Aorta (tissue), 5 donors: ENCODE results near the gene RAMP3. TPM values are rescaled to one million over a fixed set of nuclear protein-coding genes. Genes with fewer than 3 reads are reported as not detected.
"Not testable (repeated sequence)": the region's sequence is repeated elsewhere in the genome, so short reads cannot be mapped to it uniquely, and the experiment has no call there.

Experiments
- ATAC-seq: fragments of 200-7000 bp; cut with Tn5 transposase; one replicate; pipeline ENCODE4 v1.9.1; 2022; ENCODE audit warnings: moderate library complexity; ENCODE audit not compliant: low FRiP score
- DNase-seq, 2 donors: peaks; one replicate each; pipeline ENCODE4 v3.0.0-alpha.2; 2020
- H3K27ac ChIP-seq, 2 donors: one replicate each; pipeline ENCODE4 v1.5.1; 2013; ENCODE audit warnings: low read length in 2 of 2, mild to moderate bottlenecking in 2 of 2, moderate library complexity in 2 of 2, control low read depth in 1 of 2, inconsistent platforms in 1 of 2, low read depth in 1 of 2
- H3K27me3 ChIP-seq, 2 donors: one replicate each; pipeline ENCODE4 v1.6.1; 2013; ENCODE audit warnings: control low read depth in 1 of 2, low read length in 1 of 2, mild to moderate bottlenecking in 1 of 2, moderate library complexity in 1 of 2; ENCODE audit not compliant: insufficient read depth in 2 of 2, control insufficient read depth in 1 of 2
- H3K36me3 ChIP-seq, 2 donors: one replicate each; pipeline ENCODE4 v1.6.1; 2013; ENCODE audit warnings: control low read depth in 1 of 2, low read length in 1 of 2, mild to moderate bottlenecking in 1 of 2; ENCODE audit not compliant: insufficient read depth in 2 of 2, control insufficient read depth in 1 of 2
- H3K4me1 ChIP-seq, 2 donors: one replicate each; pipeline ENCODE4 v1.6.1; 2013; ENCODE audit warnings: low read length in 2 of 2, control low read depth in 1 of 2, mild to moderate bottlenecking in 1 of 2, moderate library complexity in 1 of 2; ENCODE audit not compliant: insufficient read depth in 2 of 2, control insufficient read depth in 1 of 2
- H3K4me3 ChIP-seq, 2 donors: one replicate each; pipeline ENCODE4 v1.5.1; 2013; ENCODE audit warnings: low read length in 2 of 2, control low read depth in 1 of 2, mild to moderate bottlenecking in 1 of 2
- H3K9me3 ChIP-seq: one replicate; pipeline ENCODE4 v1.6.1; 2013; ENCODE audit warnings: mild to moderate bottlenecking, low read length; ENCODE audit not compliant: control insufficient read depth
- WGBS, 2 donors: extraction: QIAGEN DNeasy Blood & Tissue Kit; methylation state at CpG; one replicate each; pipeline ENCODE4 v1.1.7; 2013; 5-methylcytosine and 5-hydroxymethylcytosine counted together
- intact Hi-C, 2 donors: fragments of 100-400 bp; cut with DNase I; formaldehyde crosslinking; loops; one replicate each; pipeline versions ENCODE4 v1.14.2 to v1.15.0; 2022
- polyA plus RNA-seq, 2 donors: library from polyadenylated mRNA; stranded (reverse); fragments of 200-250 nt; gene quantifications; one replicate each; pipeline ENCODE4 v1.2.3, GENCODE V29; 2013
- total RNA-seq, 2 donors: library from RNA; stranded (reverse); fragmentation: NEBNext Ultra II Directional; extraction: Animal tissue kit (Norgen Biotek cat#: 25700); gene quantifications; one replicate each; pipeline ENCODE4 v1.2.1, GENCODE V29; 2021
- donor health status: healthy with polysubstance abuse.
- donor health status: Bipolar disorder and iron deficiency.
- donor health status: DM: no; HTN: no; CAD: no.
- donor health status: DM: no; HTN: no; CAD: no.
- donor health status: DM: yes; HTN: yes; CAD: no.

RAMP3 gene
- total and polyA plus RNA-seq, 4 donors, result 5.0 to 78.0 (median 28.9) TPM

DNA sequence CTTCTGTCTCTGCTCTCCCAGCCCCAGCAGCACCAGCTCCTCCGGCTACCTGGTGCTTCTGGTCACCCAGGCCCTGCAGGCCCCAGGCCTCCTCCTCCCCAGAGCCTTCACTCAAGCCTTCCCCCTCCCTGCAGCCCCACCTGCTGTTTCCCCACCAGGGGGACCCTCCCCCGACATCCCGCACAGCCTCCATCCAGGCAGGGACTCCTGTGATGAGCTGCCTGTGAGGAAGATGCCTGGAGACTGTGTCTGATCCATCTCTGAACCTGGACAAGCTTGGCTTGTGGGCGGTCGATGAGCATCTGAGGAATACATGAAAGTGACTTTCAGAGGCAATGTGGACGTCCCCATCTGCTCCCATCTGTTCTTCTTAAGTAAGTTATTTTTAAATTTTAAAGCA is 45.0 kb downstream of the RAMP3 start:
- no peak for ATAC-seq
- Histone ChIP-seq H3K4me1 (no peaks in the 10 kb centered on the region), H3K36me3 (no peaks in the 10 kb centered on the region), H3K27me3 (no peaks in the 10 kb centered on the region), H3K4me3 (no peak overlapping the region), H3K9me3 (no peaks in the 10 kb centered on the region), H3K27ac (no peak overlapping the region)
- WGBS, 2 donors, result 81 to 86% methylated on average over 6 of the region's 6 CpGs
- intact Hi-C loops, result no loop called here
- DNase-seq, result no peak

DNA sequence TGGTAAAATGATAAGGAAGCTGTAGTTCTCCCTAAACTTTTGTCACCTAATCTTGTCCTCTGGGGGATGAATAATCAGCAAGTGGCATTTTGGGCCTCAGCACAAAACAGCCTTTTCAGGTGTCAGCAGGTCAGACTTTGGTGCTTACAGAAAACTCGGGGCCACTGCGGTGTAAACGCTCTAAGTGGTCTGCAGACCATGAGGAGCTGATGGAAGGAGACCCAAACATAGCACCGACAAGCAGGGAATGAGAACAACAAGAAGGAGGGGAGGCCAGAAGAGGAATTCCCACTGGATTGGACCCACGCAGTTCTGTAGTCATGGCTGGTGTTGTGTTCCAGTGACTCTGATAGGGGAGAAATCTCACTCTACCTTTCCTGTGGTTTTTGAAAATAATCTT is 45.4 kb downstream of the RAMP3 start:
- Histone ChIP-seq H3K27me3 (no peaks in the 10 kb centered on the region), H3K27ac (no peak overlapping the region), H3K4me3 (no peak overlapping the region), H3K4me1 (no peaks in the 10 kb centered on the region), H3K36me3 (no peaks in the 10 kb centered on the region), H3K9me3 (no peaks in the 10 kb centered on the region)
- 85 to 88% methylated on average over 5 of the region's 5 CpGs for WGBS, 2 donors
- ATAC-seq, result peak; percentile 4
- intact Hi-C loops, result no loop called here
- no peak for DNase-seq

- WGBS, 2 donors, result 89 to 95% methylated on average over 7 of the region's 7 CpGs
- Histone ChIP-seq H3K4me3 (no peak overlapping the region), H3K27me3 (no peaks in the 10 kb centered on the region), H3K4me1 (no peaks in the 10 kb centered on the region), H3K27ac (no peak overlapping the region), H3K9me3 (no peaks in the 10 kb centered on the region), H3K36me3 (no peaks in the 10 kb centered on the region)
- DNase-seq, result no peak
- peak; percentile 12 for ATAC-seq
- intact Hi-C loops, result no loop called here
Measured at GRCh38 chr7:45203459-45203858, 45.9 kb downstream of the RAMP3 start.

DNA sequence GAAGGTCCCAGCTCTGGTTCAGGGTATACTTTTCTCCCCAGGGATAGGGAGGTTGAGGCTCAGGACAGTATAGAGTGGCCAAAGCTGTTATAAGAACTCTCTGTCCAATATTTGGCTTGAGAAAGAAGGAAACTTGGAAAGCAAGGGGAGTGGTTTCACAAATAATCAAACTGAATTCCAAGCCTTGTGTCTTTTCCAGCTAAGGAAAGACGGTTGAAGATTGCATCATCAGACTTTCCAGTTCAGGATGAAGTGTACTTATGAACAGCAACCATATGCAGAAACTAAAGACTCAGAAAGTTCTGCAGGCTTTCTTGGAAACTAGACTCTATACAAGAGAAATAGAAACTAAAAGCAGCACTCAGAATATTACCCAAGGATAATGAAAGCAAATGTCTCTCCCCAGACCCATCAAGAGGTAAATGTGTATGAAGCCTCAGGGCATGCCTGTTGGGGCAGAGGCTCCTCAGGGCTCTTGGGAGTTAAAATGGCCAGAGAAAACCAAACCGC is 46.4 kb downstream of the RAMP3 start:
- Histone ChIP-seq H3K4me3 (no peak overlapping the region), H3K4me1 (no peaks in the 10 kb centered on the region), H3K36me3 (no peaks in the 10 kb centered on the region), H3K27me3 (no peaks in the 10 kb centered on the region), H3K27ac (no peak overlapping the region), H3K9me3 (no peaks in the 10 kb centered on the region)
- ATAC-seq, result peak; percentile 51
- no peak for DNase-seq
- 23 to 30% methylated on average over 2 of the region's 2 CpGs for WGBS, 2 donors
- intact Hi-C loops, result no loop called here

DNA sequence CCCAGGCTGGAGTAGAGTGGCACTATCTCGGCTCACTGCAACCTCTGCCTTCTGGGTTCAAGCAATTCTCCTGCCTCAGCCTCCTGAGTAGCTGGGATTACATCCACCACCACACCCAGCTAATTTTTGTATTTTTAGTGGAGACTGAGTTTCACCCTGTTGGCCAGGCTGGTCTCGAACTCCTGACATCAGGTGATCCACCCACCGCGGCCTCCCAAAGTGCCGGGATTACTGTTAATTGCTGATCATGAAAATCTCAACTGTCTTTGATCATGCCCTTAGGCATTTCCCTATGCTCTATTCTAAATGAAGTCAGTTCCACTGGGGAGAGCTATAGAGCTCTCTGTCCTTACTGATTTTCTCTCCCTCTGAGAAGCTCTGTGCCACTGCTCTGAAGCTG is 48.7 kb downstream of the RAMP3 start:
- H3K4me3 ChIP-seq, H3K27me3 ChIP-seq, DNase-seq, H3K27ac ChIP-seq, H3K9me3 ChIP-seq, H3K4me1 ChIP-seq, ATAC-seq, H3K36me3 ChIP-seq, intact Hi-C loops: not testable (repeated sequence)
- WGBS, 2 donors, result 91 to 95% methylated on average over 5 of the region's 5 CpGs

DNA sequence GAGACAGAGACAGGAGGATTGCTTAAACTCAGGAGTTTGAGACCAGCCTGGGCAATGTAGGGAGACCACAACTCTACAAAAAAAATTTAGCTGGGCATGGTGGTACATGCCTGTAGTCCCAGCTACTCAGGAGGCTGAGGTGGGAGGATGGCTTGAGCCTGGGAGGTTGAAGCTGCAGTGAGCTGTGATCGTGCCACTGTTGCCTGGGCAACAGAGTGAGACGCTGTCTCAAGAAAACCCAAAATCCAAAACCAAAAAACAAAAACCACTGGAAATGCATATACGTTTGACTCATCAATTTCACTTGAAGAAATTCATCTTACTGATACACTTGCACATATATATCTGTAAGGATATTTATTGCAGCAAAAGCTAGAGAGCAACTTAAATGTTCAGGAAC is 52.3 kb downstream of the RAMP3 start:
- H3K9me3 ChIP-seq, DNase-seq, intact Hi-C loops, H3K27me3 ChIP-seq, H3K36me3 ChIP-seq, H3K27ac ChIP-seq, H3K4me3 ChIP-seq, ATAC-seq, H3K4me1 ChIP-seq: not testable (repeated sequence)
- 77 to 84% methylated on average over 3 of the region's 3 CpGs for whole genome bisulfite sequencing, 2 donors

GRCh38 chr7:45211066-45211465 is 53.5 kb downstream of the RAMP3 start:
- intact Hi-C loops, result no loop called here
- Histone ChIP-seq H3K36me3 (no peaks in the 10 kb centered on the region), H3K9me3 (peaks cover 3% of the 10 kb centered on the region), H3K27me3 (no peaks in the 10 kb centered on the region), H3K4me1 (no peaks in the 10 kb centered on the region), H3K4me3 (no peak overlapping the region), H3K27ac (no peak overlapping the region)
- peak; percentile 45 for ATAC-seq
- no peak for DNase-seq
- WGBS, 2 donors, result 62 to 64% methylated on average over 4 of the region's 4 CpGs

- intact Hi-C loops, result no loop called here
- H3K27me3 ChIP-seq, result no peaks in the 10 kb centered on the region
Measured at GRCh38 chr7:45211958-45212357, 54.4 kb downstream of the RAMP3 start.

DNA sequence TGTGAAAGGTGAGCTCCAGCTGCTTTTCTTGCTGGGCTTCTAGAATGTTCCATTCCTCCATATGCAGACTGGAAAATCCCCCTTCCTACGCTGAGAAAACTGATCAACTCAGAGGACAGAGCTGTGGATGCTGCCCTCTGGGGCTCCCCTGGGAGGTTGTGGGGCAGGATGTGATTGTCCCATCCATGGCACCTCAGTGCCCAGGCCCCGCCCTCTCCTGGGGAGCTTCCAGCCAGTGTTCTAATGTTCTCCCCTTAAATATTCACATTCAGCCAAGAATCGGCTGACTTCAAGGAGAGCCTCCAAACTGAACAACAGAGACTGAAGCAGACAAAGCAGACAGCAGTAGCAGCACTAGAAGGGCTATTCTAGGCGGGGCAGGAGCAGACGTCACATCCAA is 55.0 kb downstream of the RAMP3 start:
- intact Hi-C loops, result no loop called here
- no peak overlapping the region for H3K27ac ChIP-seq
- no peak for DNase-seq
- no peaks in the 10 kb centered on the region for H3K36me3 ChIP-seq
- ATAC-seq, result no peak
- no peaks in the 10 kb centered on the region for H3K27me3 ChIP-seq
- 83 to 85% methylated on average over 5 of the region's 5 CpGs for WGBS, 2 donors
- no peaks in the 10 kb centered on the region for H3K4me1 ChIP-seq
- H3K9me3 ChIP-seq, result peaks cover 3% of the 10 kb centered on the region
- no peak overlapping the region for H3K4me3 ChIP-seq

More at GRCh38 chr7:45211958-45212357, 54.4 kb downstream of the RAMP3 start:
- ATAC-seq (no peak), DNase-seq (no peak)
- no peak overlapping the region for H3K4me3 ChIP-seq
- H3K27ac ChIP-seq, result no peak overlapping the region
- no peaks in the 10 kb centered on the region for H3K36me3 ChIP-seq
- no peaks in the 10 kb centered on the region for H3K4me1 ChIP-seq
- WGBS, 2 donors, result 80 to 93% methylated on average over 2 of the region's 2 CpGs
- H3K9me3 ChIP-seq, result peaks cover 3% of the 10 kb centered on the region
